ENCODE measurements around the gene PRPF18.

DNA sequence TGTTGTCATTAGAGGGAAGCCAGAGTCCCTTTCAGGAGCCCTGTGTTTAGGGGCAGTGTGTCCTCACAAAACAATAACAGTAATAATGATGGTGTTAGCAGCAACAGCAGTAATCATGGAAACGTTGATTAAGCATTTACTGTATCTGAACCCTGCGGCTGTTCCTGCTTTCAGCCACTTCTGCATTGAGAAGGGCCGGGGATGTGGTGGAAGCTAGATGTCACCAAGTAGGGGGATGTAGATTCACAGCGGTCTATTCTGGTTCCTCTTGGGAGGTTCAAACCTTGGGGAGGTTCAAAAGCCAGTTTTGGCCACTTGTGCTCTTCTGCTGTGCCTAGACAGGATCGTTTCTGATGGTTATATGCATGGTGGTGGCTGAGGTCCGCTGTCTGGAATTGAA is 44.8 kb downstream of the PRPF18 start:
- no peak for TF ChIP-seq YY1 (IDR thresholded peaks at IDR 0.05; ENCODE audit: insufficient read depth, insufficient read length)
- no peak for TF ChIP-seq ZNF274 (IDR thresholded peaks at IDR 0.05; ENCODE audit: low read depth, low read length)

Measured in NT2/D1 (cell line).